SK-N-SH (cell line): ENCODE data around the gene CENPO. TPM values are rescaled to one million over a fixed set of nuclear protein-coding genes. Genes with fewer than 3 reads are reported as not detected.
A peak's percentile ranks its signal among the peaks of the same experiment; 100 is the strongest.

Experiments used
- CTCF ChIA-PET: fragments of 300-600, 350-600 bp; formaldehyde crosslinking; extraction: SDS; loops from one replicate; lab custom pipeline; 2021; lab: Yijun Ruan, JAX
- POLR2A ChIA-PET: fragments of 350-600 bp; sonication (Branson Sonifier 250); formaldehyde crosslinking; extraction: SDS; loops from one replicate; lab custom pipeline; 2020; ENCODE audit warnings: antibody characterized with exemption, inconsistent platforms; lab: Yijun Ruan, JAX
- DNase-seq: peaks from one replicate; pipeline ENCODE4 v3.0.0; 2012
- H2AFZ ChIP-seq: fragments of 200-600 bp; sonication (generic); 2 replicates; pipeline ENCODE4 v1.8.1; 2016; ENCODE audit warnings: antibody characterized with exemption, mild to moderate bottlenecking, low read depth
- H3F3A ChIP-seq: fragments of 200-600 bp; sonication (generic); replicated peaks from 2 replicates; pipeline ENCODE3; 2016; ENCODE audit warnings: antibody characterized with exemption, mild to moderate bottlenecking; ENCODE audit not compliant: insufficient read depth
- H3K27ac ChIP-seq, 2 experiments: fragments of 200-500 bp in 1 of 2; fragments of 200-600 bp in 1 of 2; sonication (Bioruptor generic) in 1 of 2; sonication (generic), shearing (Covaris generic) in 1 of 2; 2 replicates each; pipeline versions ENCODE4 v1.5.1 to v1.6.1; 2014 to 2016; ENCODE audit warnings: low read depth in 2 of 2, inconsistent platforms in 1 of 2, low read length in 1 of 2, mild to moderate bottlenecking in 1 of 2, mixed read lengths in 1 of 2
- H3K27me3 ChIP-seq: fragments of 200-600 bp; sonication (generic), shearing (Covaris generic); 2 replicates; pipeline ENCODE4 v1.6.1; 2016; ENCODE audit warnings: mixed run types; ENCODE audit not compliant: insufficient read depth
- H3K36me3 ChIP-seq, 2 experiments: fragments of 200-500 bp in 1 of 2; fragments of 200-600 bp in 1 of 2; sonication (Bioruptor generic) in 1 of 2; sonication (generic) in 1 of 2; replicated peaks in 1 of 2; 2 replicates each; pipeline versions ENCODE3 to v1.5.1; 2014 to 2016; ENCODE audit warnings: low read length in 1 of 2, mild to moderate bottlenecking in 1 of 2; ENCODE audit not compliant: insufficient read depth in 2 of 2, control insufficient read depth in 1 of 2
- H3K4me1 ChIP-seq, 2 experiments: fragments of 200-500 bp in 1 of 2; fragments of 200-600 bp in 1 of 2; sonication (Bioruptor generic) in 1 of 2; sonication (generic), shearing (Covaris generic) in 1 of 2; 2 replicates each; pipeline versions ENCODE4 v1.5.1 to v1.6.1; 2014 to 2016; ENCODE audit warnings: low read depth in 1 of 2, low read length in 1 of 2, mixed run types in 1 of 2; ENCODE audit not compliant: insufficient read depth in 2 of 2, control insufficient read depth in 1 of 2
- H3K4me2 ChIP-seq: fragments of 200-600 bp; sonication (generic), shearing (Covaris generic); 2 replicates; pipeline ENCODE4 v1.6.1; 2017; ENCODE audit warnings: mixed run types
- H3K4me3 ChIP-seq, 2 experiments: fragments of 200-500 bp in 1 of 2; fragments of 200-600 bp in 1 of 2; sonication (Bioruptor generic) in 1 of 2; sonication (generic), shearing (Covaris generic) in 1 of 2; 2 replicates each; pipeline versions ENCODE4 v1.5.1 to v1.8.1; 2014 to 2016; ENCODE audit warnings: low read depth in 2 of 2, inconsistent platforms in 1 of 2, low read length in 1 of 2, mild to moderate bottlenecking in 1 of 2, mixed read lengths in 1 of 2, moderate library complexity in 1 of 2
- H3K79me2 ChIP-seq: fragments of 200-600 bp; sonication (generic); 2 replicates; pipeline ENCODE4 v1.8.1; 2017; ENCODE audit warnings: mild to moderate bottlenecking; ENCODE audit not compliant: insufficient read depth
- H3K9ac ChIP-seq: fragments of 200-600 bp; sonication (generic); 2 replicates; pipeline ENCODE4 v1.6.1; 2017; ENCODE audit warnings: mixed run types
- H3K9me2 ChIP-seq: fragments of 200-600 bp; sonication (generic); 2 replicates; pipeline ENCODE4 v1.6.1; 2017; ENCODE audit warnings: mixed run types
- H3K9me3 ChIP-seq: fragments of 200-600 bp; sonication (generic); 2 replicates; pipeline ENCODE4 v1.6.1; 2017; ENCODE audit warnings: mixed run types, mild to moderate bottlenecking, moderate library complexity
- H4K20me1 ChIP-seq: fragments of 200-600 bp; sonication (generic); 2 replicates; pipeline ENCODE4 v1.6.1; 2017; ENCODE audit warnings: mild to moderate bottlenecking, mixed run types; ENCODE audit not compliant: insufficient read depth
- CTCF ChIP-seq: fragments of 200-600 bp; sonication (generic); IDR thresholded peaks from 2 replicates; pipeline ENCODE4 v1.6.1; 2017; ENCODE audit warnings: antibody characterized with exemption, mild to moderate bottlenecking, moderate library complexity
- ELF1 ChIP-seq: IDR thresholded peaks from 2 replicates; pipeline ENCODE4 v1.4.0; 2012
- EZH2phosphoT487 ChIP-seq: fragments of 200-600 bp; sonication (generic); IDR thresholded peaks from 2 replicates; pipeline ENCODE4 v1.6.1; 2017; ENCODE audit warnings: low read depth, mixed run types, mild to moderate bottlenecking, antibody characterized with exemption, moderate library complexity, borderline replicate concordance
- FOXM1 ChIP-seq: IDR thresholded peaks from 2 replicates; pipeline ENCODE4 v1.4.0; 2012; ENCODE audit warnings: low read depth, mild to moderate bottlenecking
- GATA2 ChIP-seq: sonication (generic); formaldehyde crosslinking; IDR thresholded peaks from 2 replicates; pipeline ENCODE4 v1.5.0; 2020; ENCODE audit warnings: mild to moderate bottlenecking, missing genetic modification reagents
- MXI1 ChIP-seq: IDR thresholded peaks from 2 replicates; pipeline ENCODE4 v1.6.1; 2012; ENCODE audit warnings: mild to moderate bottlenecking, low read depth, low read length, improper control_type of control experiment
- NFIC ChIP-seq: IDR thresholded peaks from 2 replicates; pipeline ENCODE4 v1.4.0; 2012; ENCODE audit warnings: borderline replicate concordance
- PBX3 ChIP-seq: IDR thresholded peaks from 2 replicates; pipeline ENCODE4; 2012
- SIN3A ChIP-seq: IDR thresholded peaks from 2 replicates; pipeline ENCODE4 v1.6.1; 2012; ENCODE audit warnings: low read depth, mild to moderate bottlenecking, low read length, moderate library complexity, borderline replicate concordance
- TEAD4 ChIP-seq: IDR thresholded peaks from 2 replicates; pipeline ENCODE4 v1.4.0; 2012; ENCODE audit warnings: mild to moderate bottlenecking, borderline replicate concordance; ENCODE audit not compliant: insufficient read depth
- USF1 ChIP-seq: IDR thresholded peaks from 2 replicates; pipeline ENCODE4 v1.4.0; 2012; ENCODE audit warnings: low read depth, borderline replicate concordance
- USF2 ChIP-seq: fragments of 150-350 bp; IDR thresholded peaks from 2 replicates; pipeline ENCODE4 v1.6.1; 2017; ENCODE audit warnings: antibody characterized with exemption, low read length, low read depth, borderline replicate concordance
- ZBTB33 ChIP-seq: IDR thresholded peaks from 2 replicates; pipeline ENCODE4 v1.4.0; 2012; ENCODE audit warnings: low read depth, borderline replicate concordance
- WGBS: methylation state at CpG from one replicate; pipeline ENCODE4 v1.1.6; 2017; ENCODE audit warnings: low lambda C conversion rate; 5-methylcytosine and 5-hydroxymethylcytosine counted together
- polyA plus RNA-seq, 3 experiments: library from polyadenylated mRNA; depleted of rRNA; stranded (reverse); fragments of >200 nt; gene quantifications; 2 replicates each; pipeline ENCODE4 v1.2.3, GENCODE V29; 2012

Gene CENPO
- polyA plus RNA-seq, 1 of the 3 experiments (the other 2 are of a cell fraction), result 18.3 TPM

GRCh38 chr2:24819442-24820174, 26.4 kb downstream of the CENPO start:
- DNase-seq, result peak; percentile 24
- Histone ChIP-seq H3K9me3 (no peaks in the 10 kb centered on the region), H3K4me1 (peaks cover 4 to 15% of the 10 kb centered on the region in 2 experiments; a peak in 2 of 4 replicates), H3K4me3 (no peak overlapping the region), H3K36me3 (peaks cover 43 to 73% of the 10 kb centered on the region in 2 experiments), H3K79me2 (peaks cover 21% of the 10 kb centered on the region; the same call in 1 of the 2 replicates), H3F3A (peaks cover 9% of the 10 kb centered on the region), H3K27me3 (no peaks in the 10 kb centered on the region), H4K20me1 (no peaks in the 10 kb centered on the region), H2AFZ (no peak overlapping the region), H3K9me2 (no peaks in the 10 kb centered on the region), H3K9ac (no peak overlapping the region), H3K27ac (no peak overlapping the region; a peak in 1 of 4 replicates), H3K4me2 (no peak overlapping the region)
- WGBS, result 98% methylated on average over 16 of the region's 21 CpGs
- CTCF ChIA-PET, result interaction anchor here (1.3 to 12.4 kb wide), 5 partner anchors 7 to 409 kb away, joined by 4 to 132 read pairs (median 11); partner anchors contain the start of genes CENPO and PTRHD1
- POLR2A ChIA-PET, result interaction anchor here (0.6 kb wide), 1 partner anchor 26 kb away, joined by 3 read pairs; no protein-coding TSS in a partner anchor
- TF ChIP-seq PBX3 (no peak), SIN3A (no peak), NFIC (no peak), ZBTB33 (no peak), TEAD4 (no peak), EZH2phosphoT487 (no peak), FOXM1 (no peak), ELF1 (no peak), CTCF (no peak), GATA2 (CRISPR knock-in tag) (no peak), MXI1 (no peak), USF1 (no peak), USF2 (no peak)
